MG63 (cell line): ENCODE results near the gene CDH4. TPM values are rescaled to one million over a fixed set of nuclear protein-coding genes. Genes with fewer than 3 reads are reported as not detected.

Experiments used
- DNase-seq: peaks from one replicate; pipeline ENCODE4 v3.0.0-alpha.2; 2020
- H3K27me3 ChIP-seq: fragments of 250-450 bp; sonication (Bioruptor Pico); 2 replicates; pipeline ENCODE4 v1.5.1; 2020; ENCODE audit warnings: mild to moderate bottlenecking, moderate library complexity
- H3K36me3 ChIP-seq: fragments of 250-450 bp; sonication (Bioruptor Pico); 2 replicates; pipeline ENCODE4 v1.5.1; 2020; ENCODE audit warnings: mild to moderate bottlenecking, moderate library complexity
- H3K4me3 ChIP-seq: fragments of 250-450 bp; sonication (Bioruptor Pico); 2 replicates; pipeline ENCODE4 v1.5.1; 2020; ENCODE audit warnings: mild to moderate bottlenecking, moderate library complexity
- H3K9me3 ChIP-seq: fragments of 250-450 bp; sonication (Bioruptor Pico); 2 replicates; pipeline ENCODE4 v1.5.1; 2020; ENCODE audit warnings: mild to moderate bottlenecking, moderate library complexity
- total RNA-seq: library from RNA; depleted of rRNA; stranded (reverse); fragments of >200 nt; shearing (Covaris generic); gene quantifications from 2 replicates; pipeline ENCODE4 v1.2.3, GENCODE V29; 2014; ENCODE audit warnings: low replicate concordance

The CDH4 gene
- total RNA-seq, 1 experiment from 2014 or later = not detected

DNA sequence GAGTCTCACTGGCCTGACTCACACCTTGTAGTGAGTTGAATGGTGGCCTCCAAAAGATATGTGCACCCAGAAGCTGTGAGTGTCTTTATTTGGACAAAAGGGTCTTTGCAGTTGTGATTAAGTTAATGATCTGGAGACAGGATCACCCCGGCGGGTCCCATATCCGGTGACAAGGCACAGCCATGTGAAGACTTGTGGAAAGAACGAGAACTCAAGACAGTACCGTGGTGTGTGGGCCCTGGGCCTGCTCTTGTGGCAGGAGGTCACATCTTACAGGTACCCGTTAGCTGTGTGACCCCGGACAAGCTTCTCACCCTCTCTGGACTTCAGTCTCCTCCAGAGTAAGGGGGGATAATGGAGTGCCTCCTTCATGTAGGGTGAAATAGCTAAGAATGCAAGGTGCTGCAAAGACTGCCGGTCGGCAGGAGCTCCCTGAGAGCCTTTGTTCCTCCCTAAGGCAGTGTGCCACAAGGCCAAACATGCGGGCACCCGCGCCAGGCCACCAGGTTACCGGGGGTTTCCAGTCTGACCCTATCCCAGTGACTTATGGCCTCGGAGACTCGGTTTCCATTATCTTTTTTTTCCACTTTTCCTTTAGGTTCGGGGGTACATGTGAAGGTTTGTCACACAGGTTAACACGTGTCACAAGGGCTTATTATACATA lies 39.2 kb downstream of the CDH4 start:
- Histone ChIP-seq H3K9me3 (no peaks in the 10 kb centered on the region), H3K4me3 (no peak overlapping the region), H3K27me3 (no peaks in the 10 kb centered on the region), H3K36me3 (no peaks in the 10 kb centered on the region)
- DNase-seq = no peak

DNA sequence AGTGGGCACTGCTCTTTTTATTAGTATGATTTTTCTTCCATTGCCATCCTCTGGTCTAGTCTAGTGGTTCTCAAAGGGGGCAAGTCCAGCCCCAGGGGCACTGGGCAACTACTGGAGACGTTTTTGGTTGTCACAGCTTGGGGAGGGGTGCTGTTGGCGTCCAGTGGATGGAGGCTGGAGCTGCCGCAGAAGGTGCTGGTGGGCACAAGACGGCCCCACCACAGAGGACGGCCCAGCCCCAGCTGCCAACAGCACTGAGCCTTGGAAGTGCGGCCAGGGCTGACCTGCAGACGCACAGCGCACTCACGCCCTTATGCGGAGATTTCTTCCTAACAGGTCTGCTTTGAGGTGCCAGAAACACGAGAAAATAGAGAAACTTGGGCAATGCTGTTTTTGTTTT lies 40.3 kb downstream of the CDH4 start:
- H3K27me3 ChIP-seq = no peaks in the 10 kb centered on the region
- no peak for DNase-seq
- H3K9me3 ChIP-seq = no peaks in the 10 kb centered on the region
- no peaks in the 10 kb centered on the region for H3K36me3 ChIP-seq
- H3K4me3 ChIP-seq = no peak overlapping the region

DNA sequence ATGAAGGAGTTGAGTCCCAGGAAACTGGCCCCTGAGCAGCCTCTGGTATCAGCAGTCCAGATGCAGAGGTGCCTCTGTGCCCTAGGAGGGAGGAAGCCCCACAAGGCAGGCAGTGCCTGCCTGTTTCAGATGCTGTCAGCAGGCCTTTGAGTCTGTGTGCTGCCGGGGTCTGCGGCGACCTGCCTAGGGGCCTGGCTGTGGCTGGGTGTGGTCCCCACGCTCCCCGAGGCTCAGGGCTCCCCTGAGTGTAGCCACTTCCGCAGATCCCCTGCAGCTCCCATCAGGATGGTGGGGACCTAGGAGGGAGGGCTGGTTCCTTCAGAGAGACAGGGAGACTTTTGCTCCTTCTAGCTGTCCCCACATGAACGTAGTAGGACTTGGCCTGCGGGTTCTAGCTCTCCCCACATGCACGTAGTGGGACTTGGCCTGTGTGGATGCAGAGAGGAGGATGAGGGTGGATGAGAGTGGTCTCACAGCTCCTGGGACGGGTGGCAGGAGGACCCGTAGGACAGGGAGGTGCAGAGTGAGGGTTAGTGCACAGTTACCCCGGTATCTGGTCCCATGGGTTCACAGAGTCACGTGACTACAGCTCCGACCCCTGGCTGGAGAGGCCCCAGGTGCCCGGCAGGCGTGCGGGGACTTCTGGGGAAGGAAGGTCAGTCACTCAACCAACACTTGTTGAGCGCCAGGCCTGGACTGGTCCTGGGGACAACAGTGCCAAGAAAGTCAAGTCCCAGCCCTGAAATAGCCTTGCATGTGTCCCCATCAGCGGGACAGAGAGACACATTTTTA lies 41.0 kb downstream of the CDH4 start:
- Histone ChIP-seq H3K9me3 (no peaks in the 10 kb centered on the region), H3K27me3 (no peaks in the 10 kb centered on the region), H3K4me3 (no peak overlapping the region), H3K36me3 (no peaks in the 10 kb centered on the region)
- DNase-seq = no peak

DNA sequence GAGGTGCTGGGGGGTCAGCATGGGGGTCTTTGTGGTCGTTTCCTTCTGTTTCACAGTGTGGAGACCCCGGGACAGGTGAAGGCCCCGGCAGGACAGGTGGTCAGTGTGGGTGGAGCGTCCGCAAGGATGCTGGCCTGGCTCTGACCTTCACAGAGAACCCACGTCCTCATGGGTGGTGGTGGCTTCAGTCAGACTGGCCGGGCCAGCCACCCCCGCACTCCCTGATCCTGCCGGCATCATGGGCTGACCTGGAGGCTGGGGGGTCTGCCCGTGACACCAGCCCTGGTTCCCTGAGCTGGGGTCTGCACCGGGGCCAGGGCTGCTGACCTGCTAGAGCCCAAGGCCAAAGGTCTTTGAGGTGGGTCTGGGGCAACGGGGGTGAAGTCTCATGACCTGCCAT lies 41.9 kb downstream of the CDH4 start:
- Histone ChIP-seq H3K36me3 (no peaks in the 10 kb centered on the region), H3K4me3 (no peak overlapping the region), H3K27me3 (no peaks in the 10 kb centered on the region), H3K9me3 (no peaks in the 10 kb centered on the region)
- DNase-seq = no peak

DNA sequence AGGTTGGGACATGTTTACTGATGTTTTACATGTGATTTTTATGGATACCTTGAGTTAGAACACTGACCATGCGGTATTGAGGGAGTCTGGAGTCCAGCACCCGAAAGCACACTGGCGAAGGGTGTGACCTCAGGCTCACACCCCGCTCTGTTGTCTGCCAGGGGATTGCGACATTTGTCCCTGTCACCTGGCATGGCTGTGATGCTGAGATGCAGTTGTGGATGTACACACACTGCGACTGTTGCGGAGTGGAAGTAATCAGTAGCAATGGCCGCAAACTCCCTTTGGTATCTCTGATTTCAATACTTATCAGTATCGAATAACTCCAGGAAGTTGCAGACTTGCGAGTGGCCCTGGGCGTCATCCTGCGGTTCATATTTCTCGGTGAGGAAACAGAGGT lies 43.2 kb downstream of the CDH4 start:
- Histone ChIP-seq H3K36me3 (no peaks in the 10 kb centered on the region), H3K27me3 (no peaks in the 10 kb centered on the region), H3K9me3 (no peaks in the 10 kb centered on the region), H3K4me3 (no peak overlapping the region)
- no peak for DNase-seq

DNA sequence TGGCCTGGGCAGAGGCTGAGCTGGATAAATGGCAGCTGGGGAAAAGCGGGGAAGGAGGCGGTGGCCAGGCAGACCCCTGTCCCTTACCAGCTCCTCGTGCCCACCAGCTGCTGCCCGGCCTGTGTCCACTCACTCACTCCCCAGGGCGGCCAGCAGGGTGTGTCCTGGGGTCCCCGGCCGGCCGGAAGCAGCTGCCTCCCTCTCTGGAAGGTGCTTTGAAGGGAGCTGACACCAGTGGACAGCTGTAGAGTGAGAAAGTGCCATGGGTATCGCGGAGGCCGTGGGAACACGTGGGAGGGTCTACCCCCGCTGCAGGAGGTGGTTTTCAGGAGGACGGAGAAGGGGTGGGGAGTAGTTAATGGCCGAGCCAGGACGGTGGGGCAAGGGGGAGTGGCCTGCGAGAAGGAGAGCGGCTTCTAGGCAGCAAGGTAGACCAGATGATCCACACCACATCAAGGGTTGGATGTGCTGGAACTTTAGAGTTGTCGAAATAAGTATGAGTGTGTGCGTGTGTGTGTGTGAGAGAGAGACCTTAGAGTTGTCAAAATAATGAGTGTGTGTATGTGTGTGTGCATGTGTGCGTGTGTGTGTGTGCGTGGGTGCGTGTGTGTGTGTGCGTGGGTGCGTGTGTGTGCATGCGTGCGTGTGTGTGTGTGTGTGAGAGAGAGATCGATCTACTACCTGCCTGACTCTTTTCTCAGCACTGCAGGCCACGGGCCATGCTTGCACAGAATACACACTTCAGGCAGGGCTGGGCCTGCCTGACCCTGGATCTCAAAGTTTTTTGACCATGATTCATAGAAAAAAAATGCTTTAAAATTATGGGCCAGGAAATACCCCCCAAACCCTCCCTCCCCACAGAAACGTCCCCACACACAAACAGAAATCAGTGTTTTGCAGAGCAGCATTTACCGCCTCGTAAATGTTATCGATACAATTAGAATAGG lies 43.9 kb downstream of the CDH4 start:
- Histone ChIP-seq H3K4me3 (no peak overlapping the region), H3K36me3 (no peaks in the 10 kb centered on the region), H3K9me3 (no peaks in the 10 kb centered on the region), H3K27me3 (no peaks in the 10 kb centered on the region)
- peak; percentile 23 for DNase-seq

DNA sequence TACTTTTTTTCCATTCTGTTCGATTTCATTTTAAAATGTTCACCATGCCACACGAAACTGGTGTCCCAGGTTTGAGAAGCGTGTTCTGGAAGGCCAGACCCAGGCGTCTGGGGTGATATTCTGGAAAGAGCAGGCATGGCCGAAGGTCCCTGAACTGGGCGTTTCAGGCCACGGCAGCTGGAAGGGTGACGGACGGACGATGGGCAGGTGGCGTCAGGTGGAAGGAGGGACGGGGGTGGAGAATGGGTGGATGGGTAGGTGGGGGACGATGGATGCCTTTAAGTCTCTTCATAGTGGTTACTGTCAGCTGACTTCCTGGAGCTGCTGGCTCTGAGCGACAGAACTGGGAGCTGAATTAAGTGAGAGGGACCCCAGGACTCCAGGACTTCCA lies 44.6 kb downstream of the CDH4 start:
- DNase-seq = no peak
- H3K36me3 ChIP-seq = no peaks in the 10 kb centered on the region
- H3K4me3 ChIP-seq = no peak overlapping the region
- no peaks in the 10 kb centered on the region for H3K27me3 ChIP-seq
- H3K9me3 ChIP-seq = no peaks in the 10 kb centered on the region

DNA sequence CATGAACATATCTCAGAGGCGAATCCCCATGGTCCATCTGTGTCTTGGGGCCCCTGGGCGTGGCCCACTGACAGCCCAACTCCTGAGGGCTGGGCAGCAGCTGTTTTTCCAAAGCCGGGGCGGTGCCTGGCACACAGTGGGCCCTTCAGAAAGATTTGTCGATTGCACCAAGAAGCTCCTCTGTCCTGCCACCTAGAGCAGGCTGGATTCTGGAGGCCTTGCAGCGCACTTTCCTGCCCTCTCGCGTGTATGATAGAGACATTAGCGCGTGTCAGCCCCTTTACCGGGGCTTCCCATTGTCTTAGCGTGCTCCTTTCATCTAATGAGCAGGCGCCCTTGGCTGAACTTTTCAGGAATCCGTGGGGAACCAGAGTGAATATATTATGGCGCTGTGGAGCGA lies 45.4 kb downstream of the CDH4 start:
- no peak overlapping the region for H3K4me3 ChIP-seq
- DNase-seq = no peak
- no peaks in the 10 kb centered on the region for H3K27me3 ChIP-seq
- H3K36me3 ChIP-seq = no peaks in the 10 kb centered on the region
- H3K9me3 ChIP-seq = no peaks in the 10 kb centered on the region

DNA sequence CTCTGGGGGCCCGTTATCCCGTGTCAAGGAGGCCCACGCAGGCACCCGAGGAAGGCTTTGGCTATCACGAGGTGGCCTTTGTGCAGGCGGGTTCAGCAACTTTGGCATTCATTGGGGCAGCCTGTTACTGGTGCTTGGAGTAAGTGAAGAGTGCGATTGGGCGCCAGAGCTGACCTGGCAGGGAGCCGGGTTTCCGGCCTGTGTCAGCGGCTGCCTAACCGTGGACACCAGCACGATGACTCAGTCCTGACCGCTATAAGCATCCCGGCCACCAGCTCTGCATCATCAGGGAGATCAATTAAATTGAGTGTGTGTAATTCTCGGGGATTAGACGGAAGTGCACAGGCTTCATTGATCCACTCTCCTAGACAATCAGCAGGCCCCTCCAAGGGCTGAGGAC lies 45.9 kb downstream of the CDH4 start:
- peak; percentile 98 for DNase-seq
- no peaks in the 10 kb centered on the region for H3K27me3 ChIP-seq
- H3K36me3 ChIP-seq = no peaks in the 10 kb centered on the region
- no peak overlapping the region for H3K4me3 ChIP-seq
- H3K9me3 ChIP-seq = no peaks in the 10 kb centered on the region

DNA sequence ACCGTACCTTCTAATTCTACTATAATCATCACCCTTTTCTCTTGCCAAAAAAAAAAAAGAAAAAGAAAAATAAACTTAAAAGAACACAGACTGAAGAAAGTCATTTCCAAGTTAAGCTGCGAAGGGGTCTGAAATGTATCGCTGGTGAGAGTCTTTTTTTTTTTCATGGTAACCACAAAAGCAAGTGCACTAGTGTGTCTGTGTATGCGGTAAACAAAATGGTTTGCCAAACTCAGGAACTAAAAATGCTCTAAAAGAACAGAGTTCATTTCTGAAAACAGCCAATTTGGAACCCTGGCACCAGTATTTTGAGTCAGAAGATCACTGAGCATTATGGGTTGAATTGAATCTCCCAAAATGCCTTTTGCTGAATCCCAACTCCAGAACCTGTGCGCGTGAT lies 46.6 kb downstream of the CDH4 start:
- no peak for DNase-seq
- H3K36me3 ChIP-seq = no peaks in the 10 kb centered on the region
- no peak overlapping the region for H3K4me3 ChIP-seq
- no peaks in the 10 kb centered on the region for H3K27me3 ChIP-seq
- no peaks in the 10 kb centered on the region for H3K9me3 ChIP-seq

DNA sequence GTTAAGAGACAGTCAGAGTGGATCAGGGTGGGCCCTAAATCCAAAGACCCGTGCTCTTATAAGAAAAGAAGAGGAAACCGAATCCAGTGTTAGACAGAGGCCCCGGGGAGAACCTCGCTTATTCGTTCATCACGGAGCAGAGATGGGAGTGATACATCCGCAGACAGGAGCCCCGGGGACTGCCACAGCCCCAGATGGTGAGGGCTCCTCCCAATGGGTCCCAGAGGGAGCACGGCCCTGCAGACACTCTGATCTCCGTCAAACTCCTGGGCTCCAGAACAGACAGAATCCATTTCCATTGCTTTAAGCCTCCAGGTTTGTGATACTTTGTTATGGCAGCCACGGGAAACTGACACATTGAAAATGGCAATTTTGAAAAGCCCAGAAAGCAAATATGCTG lies 47.0 kb downstream of the CDH4 start:
- Histone ChIP-seq H3K9me3 (no peaks in the 10 kb centered on the region), H3K36me3 (no peaks in the 10 kb centered on the region), H3K4me3 (no peak overlapping the region), H3K27me3 (no peaks in the 10 kb centered on the region)
- DNase-seq = no peak

DNA sequence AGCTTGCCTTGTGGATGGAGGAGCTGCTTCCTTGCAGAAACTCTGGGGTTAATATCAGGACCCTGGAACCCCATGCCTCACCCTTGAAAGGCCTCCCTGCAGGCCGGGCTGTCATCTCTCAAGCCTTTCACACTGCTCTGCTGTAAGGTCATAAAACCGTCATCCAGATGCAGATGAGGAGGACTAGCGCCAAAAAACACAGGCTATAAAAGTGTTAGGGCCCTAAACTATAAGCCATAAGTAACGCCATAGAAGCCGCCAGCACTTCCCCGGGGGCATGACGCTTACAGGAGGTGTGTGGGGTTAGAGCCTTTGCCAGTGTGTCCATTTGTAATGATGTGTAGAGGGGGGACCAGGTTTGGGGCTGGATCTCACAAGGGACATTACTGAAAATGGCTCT lies 47.6 kb downstream of the CDH4 start:
- Histone ChIP-seq H3K36me3 (no peaks in the 10 kb centered on the region), H3K4me3 (no peak overlapping the region), H3K9me3 (no peaks in the 10 kb centered on the region), H3K27me3 (no peaks in the 10 kb centered on the region)
- DNase-seq = no peak

DNA sequence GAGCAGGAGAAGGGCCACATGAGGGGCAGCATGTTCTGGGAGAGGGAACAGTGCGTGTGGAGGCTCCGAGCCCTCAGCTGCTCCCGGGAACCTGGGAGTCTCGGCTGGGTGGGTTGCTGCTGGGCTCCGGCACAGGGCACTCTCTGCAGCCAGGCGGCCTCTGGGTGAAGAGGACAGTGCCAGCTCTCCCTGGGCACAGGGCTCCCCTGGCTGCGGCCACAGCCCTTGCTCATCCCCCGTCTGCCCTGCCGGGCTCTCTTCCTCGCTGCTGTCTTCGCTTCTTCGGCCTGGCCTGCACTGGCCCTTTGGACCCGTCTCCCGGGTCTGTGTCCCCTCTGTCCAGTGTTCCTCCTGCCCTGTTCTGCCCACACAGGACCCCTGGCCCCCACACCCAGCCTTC lies 48.2 kb downstream of the CDH4 start:
- no peak for DNase-seq
- no peak overlapping the region for H3K4me3 ChIP-seq
- H3K36me3 ChIP-seq = no peaks in the 10 kb centered on the region
- H3K9me3 ChIP-seq = no peaks in the 10 kb centered on the region
- no peaks in the 10 kb centered on the region for H3K27me3 ChIP-seq

DNA sequence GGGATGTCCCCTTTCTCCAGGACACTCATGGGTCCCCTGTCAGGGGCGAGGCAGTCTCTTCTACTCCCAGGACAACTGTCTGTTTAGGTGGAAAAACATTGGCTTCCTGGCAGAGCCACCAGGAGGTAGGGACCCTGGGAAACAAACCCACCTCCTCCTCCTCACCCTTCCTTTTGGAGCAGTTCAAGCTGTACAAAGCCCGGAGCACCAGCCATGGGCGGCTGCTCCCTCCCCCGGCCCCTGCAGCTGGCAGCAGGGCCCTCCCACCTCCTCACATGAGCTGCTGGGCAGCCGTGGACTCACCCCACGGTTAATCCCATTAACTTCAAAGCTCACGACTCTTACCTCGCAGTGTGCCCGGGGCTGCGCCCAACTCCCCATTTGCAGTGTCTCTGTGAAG lies 48.6 kb downstream of the CDH4 start:
- H3K27me3 ChIP-seq = no peaks in the 10 kb centered on the region
- no peak overlapping the region for H3K4me3 ChIP-seq
- no peak for DNase-seq
- no peaks in the 10 kb centered on the region for H3K9me3 ChIP-seq
- H3K36me3 ChIP-seq = no peaks in the 10 kb centered on the region

DNA sequence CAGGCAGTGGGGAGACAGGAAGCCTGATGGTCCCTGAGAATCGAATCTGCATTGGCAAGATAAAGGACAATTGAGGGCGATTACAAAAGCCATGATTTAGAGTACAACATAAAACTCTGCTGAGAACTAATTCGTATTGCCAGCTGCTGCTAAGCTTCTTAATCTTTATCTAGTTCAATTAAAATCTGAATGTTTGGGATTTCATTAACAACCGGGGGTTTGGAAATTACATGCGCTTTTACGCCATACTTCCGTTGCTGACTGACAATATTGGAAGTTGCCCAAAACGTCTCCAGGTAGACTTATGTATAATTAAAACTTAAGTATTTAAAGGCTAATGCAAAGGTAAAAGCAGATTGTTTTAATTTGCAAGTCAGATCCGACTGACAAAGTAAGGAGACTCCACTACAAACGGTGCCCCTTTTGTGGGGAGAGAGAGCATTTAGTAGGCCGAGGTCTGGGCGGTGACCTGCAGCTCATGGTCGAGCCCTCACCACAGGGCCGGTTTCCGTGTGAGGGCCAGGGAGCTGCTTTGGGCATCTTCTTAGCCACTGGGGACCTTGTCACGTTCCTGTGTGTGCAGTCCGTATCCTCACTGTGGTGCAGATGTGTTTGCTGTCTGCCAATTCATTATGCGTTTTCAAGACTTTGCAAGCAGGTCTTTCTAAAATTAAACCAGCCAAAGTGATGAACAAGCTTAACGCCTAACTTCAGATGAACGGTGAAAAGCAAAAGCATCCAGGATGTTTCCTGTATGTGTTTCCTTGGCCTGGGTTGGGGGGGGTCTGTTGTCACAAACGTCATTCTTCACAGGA lies 49.9 kb downstream of the CDH4 start:
- Histone ChIP-seq H3K27me3 (no peaks in the 10 kb centered on the region), H3K9me3 (no peaks in the 10 kb centered on the region), H3K36me3 (no peaks in the 10 kb centered on the region), H3K4me3 (no peak overlapping the region)
- DNase-seq = no peak

DNA sequence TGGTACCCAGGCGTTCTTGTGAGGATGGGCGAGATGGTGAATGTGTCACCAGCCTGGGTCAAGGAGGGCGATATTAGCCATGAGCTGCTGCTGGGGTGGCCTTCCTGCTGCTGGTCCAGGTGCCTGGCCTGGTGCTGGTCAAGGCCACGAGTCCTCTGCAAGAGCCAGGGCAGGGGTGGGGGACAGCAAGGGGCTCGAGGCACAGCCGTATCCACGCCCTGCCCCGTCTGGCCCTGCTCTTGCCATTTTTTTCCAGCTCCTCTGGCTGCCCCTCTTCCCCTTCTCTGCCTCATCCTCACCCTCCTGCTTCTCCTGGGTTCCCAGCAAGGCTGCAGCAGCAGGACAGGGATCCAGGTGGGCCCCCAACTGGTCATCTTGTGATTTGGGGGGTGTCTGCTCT lies 51.2 kb downstream of the CDH4 start:
- Histone ChIP-seq H3K9me3 (no peaks in the 10 kb centered on the region), H3K27me3 (peaks cover 2% of the 10 kb centered on the region), H3K4me3 (no peak overlapping the region), H3K36me3 (no peaks in the 10 kb centered on the region)
- DNase-seq = no peak

DNA sequence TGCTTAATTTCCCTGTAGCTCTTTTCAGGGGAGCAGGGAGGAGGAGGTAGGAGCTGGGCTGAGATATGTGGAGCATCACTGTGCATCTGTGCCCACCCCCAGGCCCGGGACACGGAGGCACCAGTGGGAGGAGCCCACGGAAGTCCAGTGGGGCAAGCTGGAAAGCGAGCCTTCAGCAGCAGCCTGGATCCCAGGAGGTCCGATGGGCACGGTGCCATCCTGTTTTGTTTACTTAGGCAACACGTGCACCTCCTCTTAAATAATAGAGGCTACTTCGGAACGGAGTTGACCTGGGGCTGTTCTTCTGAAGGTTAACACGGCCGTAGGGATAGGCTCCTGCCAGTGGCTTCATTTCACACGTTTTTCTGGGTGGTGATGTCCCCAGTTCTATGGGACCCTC lies 51.6 kb downstream of the CDH4 start:
- no peak for DNase-seq
- Histone ChIP-seq H3K36me3 (no peaks in the 10 kb centered on the region), H3K4me3 (no peak overlapping the region)

More for the DNA sequence above, 51.6 kb downstream of the CDH4 start:
- no peaks in the 10 kb centered on the region for H3K9me3 ChIP-seq
- H3K27me3 ChIP-seq = peaks cover 5% of the 10 kb centered on the region
